Testis (tissue), 5 donors: Measurements from ENCODE around the gene SECTM1. TPM values are rescaled to one million over a fixed set of nuclear protein-coding genes. Genes with fewer than 3 reads are reported as not detected.
A peak's percentile ranks its signal among the peaks of the same experiment; 100 is the strongest.
"Not testable (repeated sequence)": the region's sequence is repeated elsewhere in the genome, so short reads cannot be mapped to it uniquely, and the experiment has no call there.

Source experiments
- DNase-seq: peaks from one replicate; pipeline ENCODE4 v3.0.0-alpha.2; 2019
- H3K27ac ChIP-seq, 2 donors: fragments of 200-600 bp; sonication (generic); one replicate each; pipeline ENCODE4 v1.5.1; 2019
- H3K27me3 ChIP-seq: fragments of 200-600 bp; sonication (generic); one replicate; pipeline ENCODE4 v1.5.1; 2019
- H3K36me3 ChIP-seq: fragments of 200-600 bp; sonication (generic); one replicate; pipeline ENCODE4 v1.5.1; 2017; ENCODE audit warnings: low read depth; ENCODE audit errors: missing control alignments
- H3K4me1 ChIP-seq: fragments of 200-600 bp; sonication (generic); one replicate; pipeline ENCODE4 v1.5.1; 2019
- H3K4me3 ChIP-seq, 2 donors: fragments of 200-600 bp; sonication (generic); one replicate each; pipeline ENCODE4 v1.5.1; 2017 to 2019
- H3K9me3 ChIP-seq: fragments of 200-600 bp; sonication (generic); one replicate; pipeline ENCODE4 v1.5.1; 2017
- CTCF ChIP-seq, 3 experiments: fragments of 450-650 bp in 2 of 3; fragments of 200-600 bp in 1 of 3; sonication (generic) in 1 of 3; IDR thresholded peaks; one replicate each; pipeline ENCODE4 v1.5.1; 2016 to 2019; ENCODE audit warnings: antibody characterized with exemption in 3 of 3, mild to moderate bottlenecking in 2 of 3, moderate library complexity in 1 of 3
- POLR2A ChIP-seq: fragments of 450-650 bp; IDR thresholded peaks from one replicate; pipeline ENCODE4 v1.6.1; 2017; ENCODE audit warnings: antibody characterized with exemption, mild to moderate bottlenecking, moderate library complexity
- WGBS, 2 donors: methylation state at CpG; one replicate each; pipeline ENCODE4 v1.1.5; 2018; 5-methylcytosine and 5-hydroxymethylcytosine counted together
- intact Hi-C: fragments of 100-400 bp; cut with DNase I; formaldehyde crosslinking; loops from one replicate; pipeline ENCODE4 v1.15.1; 2023; ENCODE audit warnings: low total_unique reads
- long read RNA-seq, 2 donors: transcript quantifications; one replicate each; lab custom pipeline, GENCODE V29; 2026
- polyA plus RNA-seq: library from polyadenylated mRNA; stranded (reverse); fragments of 350-450 nt; fragmentation: Illumina TruSeq; extraction: RNeasy Lipid Tissue Mini Kit (QIAGEN cat#74804); gene quantifications from one replicate; pipeline ENCODE4 v1.2.3, GENCODE V29; 2014; ENCODE audit warnings: low read depth, low replicate concordance; ENCODE audit not compliant: insufficient read depth
- total RNA-seq, 2 donors: library from RNA; depleted of rRNA; stranded (reverse); fragments of >200 nt; gene quantifications; one replicate each; pipeline ENCODE4 v1.2.3, GENCODE V29; 2016

The SECTM1 gene
- total RNA-seq = 1 to 10 TPM in 1 of 2 donors, under 1 TPM in 1; 0.55 to 5.9 TPM
- 9.3 TPM for polyA plus RNA-seq
- long read RNA-seq, donor 1, partial matches to known transcripts = 0 of 1 reads
- long read RNA-seq, donor 1, other reads (novel, unspliced or antisense) = 0 of 1 reads
- long read RNA-seq, donor 2 = 0 reads

DNA sequence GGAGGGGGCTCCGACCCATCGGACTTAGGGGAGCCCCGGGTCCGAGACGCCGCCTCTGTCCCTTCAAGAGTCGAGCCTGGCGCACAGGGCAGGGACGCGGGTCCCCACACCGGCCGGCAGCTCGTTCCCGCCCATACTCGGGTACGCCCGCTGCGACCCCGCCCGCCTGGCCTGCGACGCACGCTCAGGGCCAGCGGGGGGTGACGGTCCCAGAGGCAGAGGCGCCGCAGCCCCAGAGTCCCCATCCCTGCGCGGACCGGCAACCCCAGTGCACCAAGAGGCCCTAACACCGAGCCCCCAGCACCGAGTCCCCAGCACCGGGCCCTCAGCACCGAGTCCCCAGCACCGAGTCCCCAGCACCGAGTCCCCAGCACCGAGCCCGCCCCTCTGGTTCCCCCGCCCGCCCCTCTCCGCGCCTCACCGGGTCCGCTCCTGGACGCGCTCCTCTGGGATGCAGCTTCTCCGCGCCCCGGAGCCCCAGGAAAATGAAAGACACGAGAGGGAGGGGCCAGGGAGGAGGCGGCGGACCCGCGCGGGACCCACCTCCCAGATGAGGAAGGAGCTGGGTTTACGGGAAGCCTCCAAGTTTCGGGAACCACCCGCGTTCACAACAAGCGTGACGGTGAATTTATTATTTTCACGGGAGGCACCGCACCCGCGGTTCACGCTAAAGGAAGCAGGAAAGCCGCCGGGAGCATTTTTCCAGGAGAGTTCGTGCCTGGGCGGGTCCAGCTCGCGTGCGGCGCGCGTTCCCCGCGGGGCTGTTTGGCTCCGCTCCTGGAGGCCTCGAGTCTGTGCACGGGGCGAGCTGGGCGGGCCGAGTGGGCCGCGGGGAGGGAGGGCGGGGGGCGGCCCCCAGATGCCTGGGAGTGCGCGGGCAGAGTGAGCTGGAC, at the start of gene SECTM1:
Gene SECTM1, minus strand, starts transcription at position 488 of the 893 bp plus-strand sequence. CDS start 6,526 bp downstream, outside the sequence.
- H3K27me3 ChIP-seq = no peaks in the 10 kb centered on the region
- peak within 1 kb of the TSS; percentile 41 to 78 for H3K27ac ChIP-seq
- TF ChIP-seq CTCF (IDR thresholded peaks at IDR 0.05) (no peak), POLR2A (no peak)
- DNase-seq = peak; percentile 71
- intact Hi-C loops = no loop called here
- H3K9me3 ChIP-seq = no peaks in the 10 kb centered on the region
- WGBS, 2 donors = 1% methylated on average over 55 to 75 of the region's 90 CpGs
- H3K4me3 ChIP-seq = peak within 1 kb of the TSS; percentile 44 to 68
- H3K4me1 ChIP-seq = peaks cover 27% of the 10 kb centered on the region
- no peaks in the 10 kb centered on the region for H3K36me3 ChIP-seq

DNA sequence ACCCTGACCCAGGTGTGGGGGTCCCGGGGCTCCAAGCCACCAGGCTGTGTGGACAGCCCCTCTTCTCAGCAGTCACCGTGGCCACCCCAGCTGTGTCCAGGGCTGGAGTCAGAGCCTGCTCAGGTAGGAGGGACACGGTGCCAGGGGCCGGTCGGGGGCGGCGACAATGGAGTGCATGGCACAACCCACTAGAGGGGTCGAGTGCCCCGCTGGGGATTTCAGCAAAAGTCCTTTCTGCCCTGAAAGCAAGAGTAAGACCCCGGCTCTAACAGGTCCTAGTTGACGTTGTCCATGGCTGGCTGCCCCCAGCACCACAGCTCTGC, 49.3 kb upstream of the SECTM1 start:
- Histone ChIP-seq H3K27ac (no peak overlapping the region), H3K27me3 (no peaks in the 10 kb centered on the region), H3K9me3 (no peaks in the 10 kb centered on the region), H3K4me1 (peaks cover 16% of the 10 kb centered on the region), H3K36me3 (no peaks in the 10 kb centered on the region), H3K4me3 (no peak overlapping the region)
- DNase-seq = no peak
- intact Hi-C loops = loop anchor here (5.0 kb wide), 1 partner anchor 629 kb away; no protein-coding TSS in a partner anchor
- TF ChIP-seq POLR2A = no peak
- TF ChIP-seq CTCF (IDR thresholded peaks at IDR 0.05) = no peak
- 73 to 89% methylated on average over 7 to 11 of the region's 11 CpGs for WGBS, 2 donors

DNA sequence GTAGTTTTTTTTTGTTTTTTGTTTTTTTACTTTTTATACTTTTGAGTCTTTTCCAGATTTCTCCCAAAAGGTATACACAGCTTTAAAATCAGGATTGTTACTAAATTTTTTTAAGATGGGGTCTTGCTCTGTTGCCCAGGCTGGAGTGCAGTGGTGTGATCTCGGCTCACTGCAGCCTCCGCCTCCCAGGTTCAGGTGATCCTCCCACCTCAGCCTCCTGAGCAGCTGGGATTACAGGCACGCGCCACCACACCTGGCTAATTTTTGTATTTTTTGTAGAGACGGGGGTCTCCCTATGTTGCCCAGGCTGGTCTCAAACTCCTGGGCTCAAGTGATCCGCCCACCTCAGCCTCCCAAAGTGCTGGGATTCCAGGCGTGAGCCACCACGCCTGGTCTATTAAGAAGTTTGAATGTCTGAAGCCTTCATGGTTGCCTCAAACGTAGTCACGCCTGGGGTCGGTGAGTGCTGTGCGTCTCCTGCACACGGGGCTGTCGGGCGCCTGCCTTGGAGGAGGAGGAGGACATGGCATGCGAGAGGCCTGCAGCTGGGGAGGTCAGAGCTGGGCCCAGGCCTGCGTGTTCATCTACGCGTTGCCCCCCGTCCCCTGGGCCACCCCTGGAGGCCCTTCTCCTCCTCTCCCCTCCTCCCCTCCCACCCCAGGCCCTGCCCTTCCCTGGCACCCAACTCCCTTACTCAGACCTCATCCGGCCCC, 48.8 kb upstream of the SECTM1 start:
- not testable (repeated sequence) for DNase-seq, H3K27ac ChIP-seq, H3K4me3 ChIP-seq, H3K9me3 ChIP-seq, H3K36me3 ChIP-seq, H3K27me3 ChIP-seq
- H3K4me1 ChIP-seq = peaks cover 16% of the 10 kb centered on the region
- 89 to 90% methylated on average over 21 of the region's 21 CpGs for WGBS, 2 donors
- intact Hi-C loops = loop anchor here (5.0 kb wide), 1 partner anchor 630 kb away; no protein-coding TSS in a partner anchor

- not testable (repeated sequence) for H3K9me3 ChIP-seq, H3K36me3 ChIP-seq, H3K27ac ChIP-seq, H3K27me3 ChIP-seq, DNase-seq, H3K4me3 ChIP-seq
- intact Hi-C loops = loop anchor here (5.0 kb wide), 1 partner anchor 631 kb away; no protein-coding TSS in a partner anchor
- WGBS, 2 donors = 67 to 81% methylated on average over 10 of the region's 10 CpGs
- peaks cover 16% of the 10 kb centered on the region for H3K4me1 ChIP-seq
These were observed 48.1 kb upstream of the SECTM1 start for GRCh38 chr17:82381703-82382009.

DNA sequence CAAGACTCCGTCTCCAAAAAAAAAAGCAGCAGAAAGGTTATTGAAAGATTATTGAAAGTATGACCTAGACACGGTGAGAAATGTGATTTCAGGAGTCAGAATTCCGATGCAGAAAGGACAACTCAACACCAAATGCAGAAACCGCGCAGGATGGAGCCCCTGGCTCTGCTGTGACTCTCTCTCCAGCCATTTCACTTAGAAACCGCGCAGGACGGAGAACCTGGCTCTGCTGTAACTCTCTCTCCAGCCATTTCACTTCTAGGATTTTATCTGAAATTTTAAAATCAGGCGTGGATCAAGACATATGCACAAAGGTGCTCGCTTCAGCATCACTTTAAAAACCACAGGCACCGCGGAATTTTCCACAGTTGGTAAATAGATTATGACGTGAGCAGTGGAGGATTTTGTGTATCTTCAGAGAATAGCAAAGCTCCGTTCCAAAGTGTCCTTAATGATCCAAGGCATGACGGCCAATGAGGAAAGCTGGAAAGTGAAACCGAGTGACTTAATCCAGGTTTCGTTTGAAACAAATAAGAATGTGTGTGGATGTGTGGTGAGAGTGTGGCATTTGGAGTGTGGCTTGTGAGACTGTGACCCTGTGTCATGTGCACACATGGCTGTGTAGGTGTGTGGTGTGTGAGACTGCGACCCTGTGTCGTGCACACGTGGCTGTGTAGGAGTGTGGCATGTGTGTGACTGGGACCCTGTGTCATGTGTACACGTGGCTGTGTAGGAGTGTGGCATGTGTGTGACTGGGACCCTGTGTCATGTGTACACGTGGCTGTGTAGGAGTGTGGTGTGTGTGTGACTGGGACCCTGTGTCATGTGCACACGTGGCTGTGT, 47.5 kb upstream of the SECTM1 start:
- 59 to 69% methylated on average over 23 of the region's 23 CpGs for WGBS, 2 donors
- H3K36me3 ChIP-seq = no peaks in the 10 kb centered on the region
- H3K4me3 ChIP-seq = no peak overlapping the region
- no peaks in the 10 kb centered on the region for H3K9me3 ChIP-seq
- TF ChIP-seq CTCF (IDR thresholded peaks at IDR 0.05) (no peak), POLR2A (no peak)
- no peak overlapping the region for H3K27ac ChIP-seq
- H3K4me1 ChIP-seq = peaks cover 12% of the 10 kb centered on the region
- H3K27me3 ChIP-seq = no peaks in the 10 kb centered on the region
- intact Hi-C loops = loop anchor here (5.0 kb wide), 1 partner anchor 631 kb away; no protein-coding TSS in a partner anchor
- DNase-seq = no peak
